PFSK-1 (cell line): ENCODE results near the gene LIPT2.

Experiments
- FOXP2 ChIP-seq: optimal IDR thresholded peaks from 2 replicates; pipeline ENCODE3; 2011; ENCODE audit warnings: borderline replicate concordance, control low read depth, inconsistent platforms; ENCODE audit not compliant: insufficient read depth; ENCODE audit errors: extremely low read length, extremely low read depth
- POLR2AphosphoS5 ChIP-seq: IDR thresholded peaks from 2 replicates; pipeline ENCODE4 v1.6.1; 2012; ENCODE audit warnings: low read depth, mild to moderate bottlenecking, control low read depth, low read length, moderate library complexity
- REST ChIP-seq, 2 experiments: IDR thresholded peaks; 2 replicates each; pipeline versions ENCODE4 v1.6.1 to v1.8.0; 2011 to 2012; ENCODE audit warnings: low read depth in 2 of 2, low read length in 2 of 2, control low read depth in 1 of 2, inconsistent platforms in 1 of 2, mild to moderate bottlenecking in 1 of 2, moderate library complexity in 1 of 2; ENCODE audit not compliant: insufficient read depth in 1 of 2
- SIN3A ChIP-seq: IDR thresholded peaks from 2 replicates; pipeline ENCODE4 v1.6.1; 2012; ENCODE audit warnings: mild to moderate bottlenecking, low read length, moderate library complexity, borderline replicate concordance; ENCODE audit not compliant: insufficient read depth
- TAF1 ChIP-seq: IDR thresholded peaks from 2 replicates; pipeline ENCODE4 v1.6.1; 2012; ENCODE audit warnings: low read length, control low read depth, borderline replicate concordance; ENCODE audit not compliant: insufficient read depth

The LIPT2 gene

GRCh38 chr11:74464746-74465145, 28.8 kb downstream of the LIPT2 start:
- no peak for TF ChIP-seq SIN3A

GRCh38 chr11:74463216-74463615, 30.3 kb downstream of the LIPT2 start:
- no peak for TF ChIP-seq FOXP2

GRCh38 chr11:74462631-74463030, 30.9 kb downstream of the LIPT2 start:
- no peak for TF ChIP-seq TAF1
- no peak for TF ChIP-seq POLR2AphosphoS5
- no peak for TF ChIP-seq REST (IDR thresholded peaks at IDR 0.05; ENCODE audit: insufficient read depth in 1 of 2, low read depth in 2 of 2, low read length in 2 of 2)
- TF ChIP-seq FOXP2 = no peak
- TF ChIP-seq SIN3A = no peak

GRCh38 chr11:74462009-74462408, 31.5 kb downstream of the LIPT2 start:
- TF ChIP-seq FOXP2 = no peak
- TF ChIP-seq REST (IDR thresholded peaks at IDR 0.05; ENCODE audit: insufficient read depth in 1 of 2, low read depth in 2 of 2, low read length in 2 of 2) = no peak
- no peak for TF ChIP-seq SIN3A
- TF ChIP-seq POLR2AphosphoS5 = no peak
- TF ChIP-seq TAF1 = no peak

- TF ChIP-seq TAF1 (no peak), POLR2AphosphoS5 (no peak), REST (IDR thresholded peaks at IDR 0.05; ENCODE audit: insufficient read depth in 1 of 2, low read depth in 2 of 2, low read length in 2 of 2) (no peak), FOXP2 (no peak), SIN3A (no peak)
Measured at GRCh38 chr11:74460481-74461154, 32.9 kb downstream of the LIPT2 start.

- no peak for TF ChIP-seq SIN3A
- no peak for TF ChIP-seq FOXP2
- TF ChIP-seq REST (IDR thresholded peaks at IDR 0.05; ENCODE audit: insufficient read depth in 1 of 2, low read depth in 2 of 2, low read length in 2 of 2) = no peak
- no peak for TF ChIP-seq POLR2AphosphoS5
- no peak for TF ChIP-seq TAF1
Measured at GRCh38 chr11:74460065-74460464, 33.5 kb downstream of the LIPT2 start.
